Panc1 (cell line): ENCODE results near the gene NTMT1. TPM values are rescaled to one million over a fixed set of nuclear protein-coding genes. Genes with fewer than 3 reads are reported as not detected.

Source experiments
- ATAC-seq: fragments of 200-7000 bp; cut with Tn5 transposase; 2 replicates; pipeline ENCODE4 v1.9.1; 2020; ENCODE audit warnings: mild to moderate bottlenecking, moderate library complexity
- BruUV-seq: library from RNA; stranded (reverse); fragments of 400-500 nt; replicated peaks from 2 replicates; lab custom pipeline; 2021; lab: Mats Ljungman, UMichigan
- CTCF ChIA-PET: fragments of 300-600 bp; sonication (Branson Sonifier 250); formaldehyde crosslinking; loops from one replicate; lab custom pipeline; 2022; ENCODE audit warnings: antibody characterized with exemption; lab: Charles Lee
- POLR2A ChIA-PET: fragments of 300-600 bp; sonication (Branson Sonifier 250); formaldehyde crosslinking; loops from one replicate; lab custom pipeline; 2022; ENCODE audit warnings: antibody characterized with exemption; lab: Charles Lee
- DNase-seq: peaks from one replicate; pipeline ENCODE4 v3.0.0-alpha.2; 2010; ENCODE audit warnings: low read depth, low spot score
- H3K27ac ChIP-seq: 2 replicates; pipeline ENCODE4 v1.5.1; 2011; ENCODE audit warnings: mild to moderate bottlenecking, low read length, inconsistent platforms
- H3K27me3 ChIP-seq: fragments of 200-500 bp; sonication (Bioruptor generic); 2 replicates; pipeline ENCODE4 v1.6.0; 2014; ENCODE audit warnings: low read length, inconsistent platforms; ENCODE audit not compliant: control insufficient read depth, insufficient read depth
- H3K36me3 ChIP-seq: fragments of 200-500 bp; sonication (Bioruptor generic); 2 replicates; pipeline ENCODE4 v1.5.1; 2014; ENCODE audit warnings: inconsistent platforms, mild to moderate bottlenecking, low read length, moderate library complexity; ENCODE audit not compliant: control insufficient read depth, insufficient read depth
- H3K4me1 ChIP-seq: 2 replicates; pipeline ENCODE4 v1.5.1; 2011; ENCODE audit warnings: inconsistent platforms, mild to moderate bottlenecking, low read length, moderate library complexity; ENCODE audit not compliant: control insufficient read depth, insufficient read depth
- H3K4me3 ChIP-seq, 2 experiments: 2 replicates each; pipeline ENCODE4 v1.5.1; 2011 to 2012; ENCODE audit warnings: low read depth in 2 of 2, low read length in 2 of 2, mild to moderate bottlenecking in 2 of 2, inconsistent platforms in 1 of 2, moderate library complexity in 1 of 2
- H3K9me3 ChIP-seq: fragments of 200-500 bp; sonication (Bioruptor generic); 2 replicates; pipeline ENCODE4 v1.5.1; 2014; ENCODE audit warnings: low read depth, mild to moderate bottlenecking, inconsistent platforms, low read length, moderate library complexity; ENCODE audit not compliant: control insufficient read depth, insufficient read depth
- POLR2AphosphoS5 ChIP-seq: IDR thresholded peaks from 2 replicates; pipeline ENCODE4 v1.6.1; 2012; ENCODE audit warnings: mild to moderate bottlenecking, low read depth, low read length, moderate library complexity
- REST ChIP-seq, 2 experiments: IDR thresholded peaks; 2 replicates each; pipeline ENCODE4 v1.6.1; 2011 to 2012; ENCODE audit warnings: low read depth in 2 of 2, control low read depth in 1 of 2, low read length in 1 of 2, mild to moderate bottlenecking in 1 of 2, moderate library complexity in 1 of 2; ENCODE audit not compliant: insufficient read depth in 1 of 2
- SIN3A ChIP-seq: IDR thresholded peaks from 2 replicates; pipeline ENCODE4 v1.6.1; 2012; ENCODE audit warnings: low read depth, mild to moderate bottlenecking, low read length, moderate library complexity, borderline replicate concordance; ENCODE audit not compliant: insufficient read depth
- TCF7L2 ChIP-seq: IDR thresholded peaks from 2 replicates; pipeline ENCODE4 v1.6.1; 2011; ENCODE audit warnings: mild to moderate bottlenecking, low read depth, low read length, inconsistent platforms
- in situ Hi-C: cut with HindIII; loops from 2 replicates; pipeline ENCODE4 v1.10.0; 2016; ENCODE audit warnings: low sequenced_read_pairs, low pct_unique_long_range_greater_than_20kb
- intact Hi-C: fragments of 100-400 bp; cut with micrococcal nuclease; formaldehyde crosslinking; loops from one replicate; pipeline ENCODE4 v1.10.0; 2022; ENCODE audit not compliant: unreplicated experiment
- total RNA-seq: library from RNA; stranded (reverse); gene quantifications from one replicate; pipeline ENCODE4 v1.2.1, GENCODE V29; 2021; ENCODE audit not compliant: unreplicated experiment
- TF ChIP-seq, protein P1 (sequence below): fragments of 450-650 bp; IDR thresholded peaks from 2 replicates; pipeline ENCODE4 v1.5.1; 2017; ENCODE audit warnings: mild to moderate bottlenecking

The NTMT1 gene
- total RNA-seq, 1 experiment from 2014 or later: 47.5 TPM

GRCh38 chr9:129620669-129621295, 5.2 kb upstream of the NTMT1 start, which contains the start of gene C9orf50:
Gene C9orf50 (minus strand): TSS chr9:129621101. CDS start chr9:129620574, 527 bp downstream.
- no peaks in the 10 kb centered on the region for H3K9me3 ChIP-seq
- H3K27me3 ChIP-seq: no peaks in the 10 kb centered on the region
- no peak within 1 kb of the TSS for H3K27ac ChIP-seq
- 0 out of 2 replicates have a peak, but pooled peaks cover 4% of the 10 kb centered on the region for H3K4me1 ChIP-seq
- peak within 1 kb of the TSS in 1 of 2 experiments; percentile 27; a peak in 1 of 4 replicates for H3K4me3 ChIP-seq
- TF ChIP-seq, protein P1, sequence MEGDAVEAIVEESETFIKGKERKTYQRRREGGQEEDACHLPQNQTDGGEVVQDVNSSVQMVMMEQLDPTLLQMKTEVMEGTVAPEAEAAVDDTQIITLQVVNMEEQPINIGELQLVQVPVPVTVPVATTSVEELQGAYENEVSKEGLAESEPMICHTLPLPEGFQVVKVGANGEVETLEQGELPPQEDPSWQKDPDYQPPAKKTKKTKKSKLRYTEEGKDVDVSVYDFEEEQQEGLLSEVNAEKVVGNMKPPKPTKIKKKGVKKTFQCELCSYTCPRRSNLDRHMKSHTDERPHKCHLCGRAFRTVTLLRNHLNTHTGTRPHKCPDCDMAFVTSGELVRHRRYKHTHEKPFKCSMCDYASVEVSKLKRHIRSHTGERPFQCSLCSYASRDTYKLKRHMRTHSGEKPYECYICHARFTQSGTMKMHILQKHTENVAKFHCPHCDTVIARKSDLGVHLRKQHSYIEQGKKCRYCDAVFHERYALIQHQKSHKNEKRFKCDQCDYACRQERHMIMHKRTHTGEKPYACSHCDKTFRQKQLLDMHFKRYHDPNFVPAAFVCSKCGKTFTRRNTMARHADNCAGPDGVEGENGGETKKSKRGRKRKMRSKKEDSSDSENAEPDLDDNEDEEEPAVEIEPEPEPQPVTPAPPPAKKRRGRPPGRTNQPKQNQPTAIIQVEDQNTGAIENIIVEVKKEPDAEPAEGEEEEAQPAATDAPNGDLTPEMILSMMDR: no peak
- TF ChIP-seq SIN3A: no peak
- no peak for TF ChIP-seq TCF7L2
- TF ChIP-seq REST (IDR thresholded peaks at IDR 0.05; ENCODE audit: insufficient read depth in 1 of 2, low read depth in 2 of 2, low read length in 1 of 2): no peak
- no peak for TF ChIP-seq POLR2AphosphoS5
- in situ Hi-C loops (no loop called here), intact Hi-C loops (no loop called here)
- DNase-seq (no peak), ATAC-seq (no peak)
- no peaks in the 10 kb centered on the region for H3K36me3 ChIP-seq
- POLR2A ChIA-PET: no interaction called here
- CTCF ChIA-PET: no interaction called here
- BruUV-seq: no TSS peak

DNA sequence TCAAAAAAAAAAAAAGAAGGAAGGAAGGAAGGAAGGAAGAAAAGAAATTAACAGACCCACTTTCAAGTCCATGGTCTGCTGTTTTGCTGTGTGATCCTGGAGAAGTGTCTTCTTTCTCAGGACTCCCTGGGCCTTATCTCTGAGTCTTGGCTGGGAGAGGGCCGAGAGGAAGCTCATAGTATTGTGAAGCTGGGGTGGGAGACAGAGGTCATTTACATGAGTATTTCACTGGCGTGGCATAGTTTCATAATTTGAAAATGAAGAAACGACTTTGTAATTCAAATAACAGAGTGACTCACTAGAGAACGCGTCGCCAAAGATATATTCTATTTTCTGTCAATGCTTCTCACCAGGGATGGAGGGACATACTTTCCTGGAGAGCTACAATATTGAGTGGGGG, 2.6 kb upstream of the NTMT1 start:
- peaks cover 13% of the 10 kb centered on the region for H3K4me1 ChIP-seq
- H3K27ac ChIP-seq: no peak overlapping the region
- in situ Hi-C loops (no loop called here), intact Hi-C loops (no loop called here)
- CTCF ChIA-PET: interaction anchor here (0.6 to 1.3 kb wide), 4 partner anchors 10 to 484 kb away, joined by 4 to 13 read pairs (median 5); no protein-coding TSS in a partner anchor
- H3K27me3 ChIP-seq: no peaks in the 10 kb centered on the region
- ATAC-seq (no peak), DNase-seq (no peak)
- POLR2A ChIA-PET: no interaction called here
- TF ChIP-seq, protein P1: no peak
- no peak for TF ChIP-seq SIN3A
- H3K9me3 ChIP-seq: no peaks in the 10 kb centered on the region
- peaks cover 4% of the 10 kb centered on the region; the same call in 1 of the 2 replicates for H3K36me3 ChIP-seq
- no TSS peak for BruUV-seq
- H3K4me3 ChIP-seq: no peak overlapping the region
